NCI-H2107 (cell line): ENCODE measurements around the gene GRM8.
"Not testable (repeated sequence)": the region's sequence is repeated elsewhere in the genome, so short reads cannot be mapped to it uniquely, and the experiment has no call there.

Experiments
- DNase-seq: peaks from one replicate; lab custom pipeline; 2025; lab: John Stamatoyannopoulos, UW

Gene GRM8

GRCh38 chr7:127029823-127030222, 222.9 kb downstream of the GRM8 start:
- no peak for DNase-seq

DNA sequence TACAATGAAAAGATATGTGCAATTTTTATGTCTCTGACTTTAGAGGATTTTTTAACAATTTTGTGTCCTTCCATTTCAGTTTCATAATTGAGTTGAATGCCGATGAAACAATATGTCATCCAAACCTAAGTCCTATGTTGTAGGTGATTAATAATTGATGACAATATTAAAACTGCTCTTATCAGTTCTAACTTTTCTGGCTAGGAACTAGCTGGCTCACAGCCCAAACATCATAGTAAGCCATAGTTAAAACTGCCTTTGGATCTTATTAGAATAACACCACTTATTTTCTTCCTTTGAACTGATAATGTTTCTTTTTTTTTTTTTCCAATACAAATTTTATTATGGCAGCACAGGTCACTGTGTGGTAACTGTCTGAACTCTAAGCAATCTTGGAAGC, 230.9 kb downstream of the GRM8 start:
- no peak for DNase-seq

GRCh38 chr7:127021019-127021738, 231.6 kb downstream of the GRM8 start:
- DNase-seq, result no peak

- DNase-seq, result no peak
These were observed 233.9 kb downstream of the GRM8 start for GRCh38 chr7:127018889-127019288.

GRCh38 chr7:127017196-127017595, 235.5 kb downstream of the GRM8 start:
- DNase-seq, result no peak

- DNase-seq, result no peak
These were observed 252.0 kb downstream of the GRM8 start for GRCh38 chr7:127000725-127001124.

DNA sequence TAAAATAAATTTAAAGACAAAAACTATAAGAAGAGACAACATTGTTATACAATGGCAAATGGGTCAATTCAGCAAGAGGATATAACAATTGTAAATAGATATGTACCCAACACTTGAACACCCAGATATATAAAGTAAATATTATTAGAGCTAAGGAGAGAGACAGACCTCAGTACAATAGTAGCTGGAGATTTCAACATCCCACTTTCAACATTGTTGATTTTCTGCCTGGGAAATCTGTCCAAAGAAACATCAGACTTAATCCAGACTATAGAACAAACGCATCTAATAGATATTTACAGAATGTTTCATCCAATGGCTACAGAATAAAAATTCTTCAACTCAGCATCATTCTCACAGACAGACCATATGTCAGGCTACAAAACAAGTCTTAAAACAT, 256.1 kb downstream of the GRM8 start:
- no peak for DNase-seq

GRCh38 chr7:126993626-126994213, 259.0 kb downstream of the GRM8 start:
- no peak for DNase-seq

DNA sequence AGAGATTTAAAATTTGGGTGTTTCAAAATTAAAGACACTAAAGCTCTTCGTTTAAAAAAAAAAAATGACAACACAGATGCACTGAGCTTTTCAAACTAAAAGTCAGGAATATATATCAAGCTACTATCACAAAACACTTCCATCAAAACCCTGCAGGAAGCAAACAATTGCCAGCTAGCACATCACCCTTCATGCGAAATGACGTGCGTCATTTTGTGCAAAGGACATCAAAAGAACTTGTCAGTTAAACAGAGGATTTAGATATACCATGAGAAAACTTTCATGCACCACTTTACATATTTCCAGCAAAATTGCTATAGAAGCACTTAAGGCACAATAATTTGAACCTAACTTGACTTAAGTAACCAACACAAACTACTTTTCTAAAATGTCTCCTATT, 264.7 kb downstream of the GRM8 start:
- DNase-seq, result no peak

- no peak for DNase-seq
These were observed 273.0 kb downstream of the GRM8 start for GRCh38 chr7:126979722-126980121.

GRCh38 chr7:126978865-126979264, 273.9 kb downstream of the GRM8 start:
- no peak for DNase-seq

DNA sequence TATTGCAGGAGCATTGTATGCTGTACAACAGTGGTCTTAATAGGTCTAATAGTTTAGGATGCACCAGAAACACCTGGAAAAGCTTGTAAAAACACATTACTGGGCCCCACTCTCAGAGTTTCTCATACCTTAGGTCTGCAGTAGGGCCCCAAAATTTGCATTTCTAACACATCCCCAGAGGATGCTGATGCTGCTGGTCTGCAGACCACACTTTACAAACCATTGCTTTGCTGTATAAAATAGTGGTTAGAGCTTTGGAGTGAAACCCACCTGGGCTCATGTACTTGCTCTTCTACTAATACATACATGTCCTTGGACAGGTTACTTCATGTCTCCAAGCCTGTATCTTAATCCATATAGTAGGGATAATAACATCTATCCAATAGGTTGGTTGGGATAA, 279.7 kb downstream of the GRM8 start:
- DNase-seq, result no peak

DNA sequence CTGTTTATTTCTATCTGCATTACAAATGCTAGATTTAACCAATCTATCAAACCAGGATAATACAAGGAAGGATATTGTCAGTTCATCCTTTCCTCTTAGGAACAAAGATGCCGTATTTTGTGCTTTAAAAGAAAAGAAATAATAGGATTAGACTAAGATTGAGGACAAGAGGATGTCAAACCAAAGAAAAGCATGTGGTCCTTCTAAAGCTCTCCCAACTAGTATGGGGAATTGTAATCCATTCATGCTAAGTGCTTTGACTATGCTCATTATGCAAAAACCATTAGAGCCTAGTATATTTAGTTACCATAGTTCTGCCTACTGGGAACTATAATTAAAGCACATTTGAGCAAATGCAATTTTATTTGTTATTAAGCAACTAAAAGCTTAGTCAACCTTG, 280.2 kb downstream of the GRM8 start:
- DNase-seq, result no peak

DNA sequence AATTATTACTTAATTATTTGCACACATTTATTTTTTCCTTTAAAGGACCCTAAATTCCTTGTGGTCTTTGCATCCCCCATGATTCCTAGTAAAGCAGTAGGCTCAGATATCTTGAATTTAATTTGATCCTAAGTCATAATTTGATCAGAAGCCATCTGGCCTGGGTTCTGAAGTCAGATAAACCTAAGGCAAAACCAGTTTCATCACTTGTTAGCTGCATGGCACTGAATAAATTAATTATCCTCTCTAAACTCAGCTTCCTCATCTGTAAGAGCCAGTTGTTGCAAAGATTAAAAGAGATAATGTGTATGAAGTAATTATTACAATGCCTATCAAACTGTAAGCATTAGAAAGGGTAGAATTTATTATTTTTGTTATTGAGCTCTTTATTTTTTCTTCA, 293.1 kb downstream of the GRM8 start:
- DNase-seq, result no peak

DNA sequence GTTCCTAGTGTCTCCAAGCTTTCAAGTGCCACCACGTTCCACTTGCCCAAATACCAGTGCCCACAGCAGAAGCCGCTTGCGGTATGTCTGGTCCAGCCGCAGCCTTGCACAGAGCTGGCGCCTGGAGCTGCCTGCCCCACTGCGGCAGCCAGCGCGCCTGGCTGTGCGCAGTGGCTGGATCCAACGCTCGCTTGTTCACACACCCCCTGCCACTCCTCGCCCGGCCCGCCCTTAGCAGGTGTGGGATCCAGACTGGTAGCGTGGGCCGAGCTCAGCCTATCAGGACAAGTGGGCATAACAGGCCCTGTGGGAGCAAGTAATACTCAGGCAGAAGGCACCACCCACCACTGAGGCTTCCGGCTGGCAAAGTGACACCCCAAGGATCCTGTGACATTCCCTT, 294.4 kb downstream of the GRM8 start:
- no peak for DNase-seq

- DNase-seq, result no peak
These were observed 295.3 kb downstream of the GRM8 start for GRCh38 chr7:126957443-126957842.

DNA sequence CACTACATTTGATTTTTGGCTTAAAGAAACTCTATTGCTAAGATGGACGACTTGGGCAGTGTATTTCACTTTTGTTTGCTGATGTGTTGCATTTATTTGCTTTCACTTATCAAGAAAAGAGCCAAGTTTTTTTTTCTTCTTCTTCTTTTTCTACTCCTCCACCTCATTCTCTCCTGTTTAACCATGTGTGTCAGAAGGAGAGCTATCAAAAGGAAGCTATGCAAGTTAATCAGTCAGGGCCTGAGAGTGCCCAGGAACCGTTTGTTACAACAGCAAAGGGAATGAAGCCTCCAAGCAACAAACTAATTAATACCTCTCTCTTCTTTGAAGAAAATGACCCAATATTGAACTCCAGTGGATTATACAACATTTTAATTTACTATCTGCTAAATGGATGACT, 299.3 kb downstream of the GRM8 start:
- DNase-seq, result no peak

DNA sequence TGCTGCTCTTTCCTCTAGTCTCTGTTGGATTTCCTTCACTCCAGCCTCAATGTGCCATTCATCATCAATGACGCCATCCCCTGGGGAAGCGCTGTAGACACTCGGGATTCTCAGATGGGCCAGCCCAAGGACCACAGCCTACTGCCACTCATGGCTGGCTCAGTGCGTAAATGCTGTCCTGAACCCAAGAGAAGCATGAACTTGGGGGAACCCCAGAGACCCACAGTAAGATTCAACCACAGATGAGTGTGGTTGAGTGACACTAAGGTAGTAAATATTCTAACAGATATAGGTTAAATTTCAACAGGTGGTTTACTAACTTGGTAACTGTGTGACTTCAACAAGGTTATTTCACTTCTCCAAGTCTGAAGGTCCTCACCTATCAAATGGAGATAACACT, 304.1 kb downstream of the GRM8 start:
- no peak for DNase-seq

DNA sequence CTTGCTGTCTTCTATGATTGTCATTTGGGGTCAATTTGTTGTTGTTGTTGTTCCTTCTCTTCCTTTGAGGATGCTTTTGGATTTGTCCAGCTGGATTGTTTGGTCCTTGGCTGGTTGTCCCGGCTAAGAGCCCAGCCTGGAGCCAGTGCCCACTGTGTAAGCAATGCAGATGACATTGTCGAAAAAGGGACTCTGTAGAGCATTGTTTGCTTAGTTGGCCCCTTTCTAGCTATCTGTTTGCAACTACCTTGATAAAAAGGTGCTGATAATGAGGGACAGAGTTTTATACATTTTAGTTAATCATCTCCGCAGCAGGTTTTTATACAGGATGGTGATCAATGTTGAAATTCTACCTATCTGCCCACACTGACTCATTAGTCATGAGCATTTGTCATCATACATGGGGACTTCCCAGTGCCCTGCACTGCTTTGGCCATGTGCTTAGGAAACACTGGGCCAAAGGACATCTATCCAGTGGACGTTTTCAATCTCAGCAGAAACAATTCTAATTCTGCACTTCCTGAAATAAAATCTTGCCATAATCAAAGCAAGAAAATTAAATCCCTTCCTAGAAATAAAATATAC, 311.9 kb downstream of the GRM8 start:
- no peak for DNase-seq

DNA sequence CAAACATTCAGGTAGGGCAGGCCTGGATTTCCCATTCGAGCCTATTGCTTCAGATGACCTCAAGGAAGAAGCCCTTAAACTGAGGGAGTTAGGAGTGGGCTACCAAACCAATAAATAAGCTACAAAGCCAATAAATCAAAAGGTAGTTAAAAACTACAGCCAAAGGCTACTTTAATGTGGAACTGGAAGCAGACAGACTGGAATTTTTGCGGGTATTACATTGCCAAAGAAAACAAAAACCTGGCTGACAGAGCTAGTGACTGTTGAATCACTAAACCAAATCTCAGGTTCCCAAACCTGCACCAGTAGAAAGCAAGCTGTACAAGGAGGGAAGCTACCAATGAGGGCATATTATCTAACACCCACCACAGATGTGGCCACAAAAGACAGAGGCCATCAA, 315.6 kb downstream of the GRM8 start:
- DNase-seq, result no peak

GRCh38 chr7:126931581-126931980, 321.2 kb downstream of the GRM8 start:
- no peak for DNase-seq

GRCh38 chr7:126930166-126930565, 322.6 kb downstream of the GRM8 start:
- no peak for DNase-seq

DNA sequence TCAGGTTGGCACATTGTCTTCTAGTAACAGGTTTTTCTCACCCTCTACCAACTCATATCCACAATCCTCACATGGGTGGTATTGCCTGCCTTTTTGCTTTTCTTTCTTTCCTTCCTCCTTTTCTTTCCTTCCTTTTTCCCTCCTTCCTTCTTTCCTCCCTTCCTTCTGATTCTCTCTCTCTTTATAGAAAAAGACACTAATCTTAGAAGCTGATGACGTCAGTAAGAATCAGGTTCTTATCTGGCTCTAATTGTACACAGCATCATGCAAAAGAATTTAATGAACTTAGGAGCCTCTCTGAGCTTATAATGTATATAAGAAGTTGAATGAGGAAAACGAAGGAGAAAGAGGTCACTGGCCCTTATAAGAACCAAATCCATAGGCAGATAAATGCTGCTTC, 328.3 kb downstream of the GRM8 start:
- no peak for DNase-seq

DNA sequence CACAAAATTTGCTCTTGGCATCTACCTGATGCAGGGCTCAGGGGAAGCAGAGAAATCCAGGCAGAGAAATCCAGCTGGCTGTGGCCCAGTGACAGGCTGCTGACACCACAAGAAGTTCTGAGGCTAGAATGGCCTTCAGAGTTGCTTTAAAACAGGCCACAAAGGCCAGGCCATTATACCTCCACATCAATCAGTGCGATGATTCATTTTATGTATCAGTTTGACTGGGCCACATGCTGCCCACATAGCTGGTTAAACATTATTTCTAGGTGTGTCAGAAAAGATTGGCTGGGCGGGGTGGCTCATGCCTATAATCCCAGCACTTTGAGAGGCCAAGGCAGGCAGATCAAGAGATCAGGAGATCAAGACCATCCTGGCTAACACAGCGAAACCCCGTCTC, 341.1 kb downstream of the GRM8 start:
- DNase-seq, result not testable (repeated sequence)
